Spleen (tissue), 11 donors: Measurements from ENCODE around the gene CCNQ. TPM values are rescaled to one million over a fixed set of nuclear protein-coding genes. Genes with fewer than 3 reads are reported as not detected.

Source experiments
- DNase-seq: peaks from one replicate; pipeline ENCODE4 v3.0.0-alpha.2; 2020
- H3K27ac ChIP-seq, 8 donors: fragments of 200-600 bp; sonication (generic) in 7 of 8; 1 replicate in 4 of 8; 2 replicates in 4 of 8; pipeline versions ENCODE4 v1.5.0 to v1.8.0; 2016 to 2021; ENCODE audit warnings: inconsistent platforms in 4 of 8, mild to moderate bottlenecking in 4 of 8, moderate library complexity in 1 of 8
- H3K27me3 ChIP-seq, 7 donors: fragments of 200-600 bp; sonication (generic) in 6 of 7; replicated peaks in 1 of 7; 1 replicate in 4 of 7; 2 replicates in 3 of 7; pipeline versions ENCODE4 v1.5.0 to v1.8.0; 2016 to 2021; ENCODE audit warnings: inconsistent platforms in 3 of 7, mild to moderate bottlenecking in 1 of 7
- H3K36me3 ChIP-seq, 6 donors: fragments of 200-600 bp; sonication (generic) in 5 of 6; 1 replicate in 4 of 6; 2 replicates in 2 of 6; pipeline versions ENCODE4 v1.5.0 to v1.8.0; 2016 to 2021; ENCODE audit warnings: inconsistent platforms in 2 of 6
- H3K4me1 ChIP-seq, 6 donors: fragments of 200-600 bp; sonication (generic) in 5 of 6; 1 replicate in 3 of 6; 2 replicates in 3 of 6; pipeline versions ENCODE4 v1.5.0 to v1.8.0; 2016 to 2021; ENCODE audit warnings: inconsistent platforms in 3 of 6
- H3K4me3 ChIP-seq, 8 donors: fragments of 200-600 bp; sonication (generic) in 7 of 8; 1 replicate in 4 of 8; 2 replicates in 4 of 8; pipeline versions ENCODE4 v1.5.0 to v1.8.0; 2016 to 2021; ENCODE audit warnings: inconsistent platforms in 4 of 8, mild to moderate bottlenecking in 4 of 8, moderate library complexity in 2 of 8
- H3K9me3 ChIP-seq, 8 donors: fragments of 200-600 bp; sonication (generic) in 7 of 8; 1 replicate in 4 of 8; 2 replicates in 4 of 8; pipeline versions ENCODE4 v1.5.0 to v1.8.0; 2016 to 2021; ENCODE audit warnings: inconsistent platforms in 4 of 8
- CTCF ChIP-seq, 11 experiments: fragments of 200-600 bp in 7 of 11; fragments of 450-650 bp in 4 of 11; sonication (generic) in 4 of 11; IDR thresholded peaks in 8 of 11; conservative IDR thresholded peaks in 3 of 11; 1 replicate in 7 of 11; 2 replicates in 4 of 11; pipeline versions ENCODE4 v1.4.0 to v1.8.0; 2016 to 2021; ENCODE audit warnings: antibody characterized with exemption in 11 of 11, inconsistent platforms in 4 of 11, mild to moderate bottlenecking in 1 of 11
- POLR2A ChIP-seq, 3 donors: fragments of 450-650 bp; IDR thresholded peaks; one replicate each; pipeline ENCODE4 v1.5.1; 2017; ENCODE audit warnings: antibody characterized with exemption in 3 of 3, mild to moderate bottlenecking in 1 of 3
- POLR2AphosphoS5 ChIP-seq, 3 donors: sonication (generic); formaldehyde crosslinking; IDR thresholded peaks; one replicate each; pipeline ENCODE4 v1.5.1; 2017; ENCODE audit warnings: antibody characterized with exemption in 3 of 3
- WGBS, 5 donors: extraction: QIAGEN DNeasy Blood & Tissue Kit in 3 of 5; methylation state at CpG; one replicate each; pipeline versions ENCODE4 v1.1.5 to v1.1.7; 2013 to 2018; 5-methylcytosine and 5-hydroxymethylcytosine counted together
- intact Hi-C: fragments of 100-400 bp; cut with DNase I; formaldehyde crosslinking; loops from one replicate; pipeline ENCODE4 v1.15.0; 2023; ENCODE audit warnings: low total_unique reads
- polyA plus RNA-seq, 3 donors: library from polyadenylated mRNA; stranded (reverse); fragments of 200-250 nt; gene quantifications; one replicate each; pipeline ENCODE4 v1.2.1, GENCODE V29; 2013
- total RNA-seq, 7 donors: library from RNA; depleted of rRNA in 3 of 7; stranded (reverse); fragments of >200 nt in 3 of 7; fragmentation: NEBNext Ultra II Directional in 4 of 7; extraction: Animal tissue kit (Norgen Biotek cat#: 25700) in 4 of 7; gene quantifications; one replicate each; pipeline versions ENCODE4 v1.1.0 to v1.2.1, GENCODE V29; 2016 to 2021
- donor health status: healthy with polysubstance abuse.
- donor health status: DM: no; HTN: no; CAD: no; lungs with moderate emphysema.
- donor health status: DM: no; HTN: no; CAD: no.
- donor health status: Bipolar disorder and iron deficiency.
- donor health status: healthy.
- donor health status: DM: no; HTN: no; CAD: no.
- donor health status: DM: yes; HTN: yes; CAD: no.

The CCNQ gene
- total and polyA plus RNA-seq, 10 donors = 17.5 to 67.3 (median 26.5) TPM

- Histone ChIP-seq H3K27me3 (no peaks in the 10 kb centered on the region), H3K9me3 (no peaks in the 10 kb centered on the region), H3K4me3 (peak overlapping the region in 1 of 8 donors; percentile 94), H3K36me3 (peaks cover 0 to 49% (median 26%) of the 10 kb centered on the region in 6 donors), H3K27ac (peak overlapping the region in 1 of 8 donors; percentile 87), H3K4me1 (peaks cover 6 to 57% (median 35%) of the 10 kb centered on the region in 6 donors)
- intact Hi-C loops = no loop called here
- DNase-seq = peak; percentile 53
- no peak for TF ChIP-seq CTCF (IDR thresholded peaks at IDR 0.05 in 8 of 11, conservative IDR thresholded peaks at IDR 0.05 in 3 of 11)
- TF ChIP-seq POLR2AphosphoS5 (IDR thresholded peaks at IDR 0.05) = no peak
- 88 to 92% (median 90%) methylated on average over 14 to 21 of the region's 21 CpGs for WGBS, 5 donors
Measured at GRCh38 chrX:153595859-153596857, 2.8 kb downstream of the CCNQ start.

GRCh38 chrX:153595387-153595786 lies 3.6 kb downstream of the CCNQ start:
- TF ChIP-seq POLR2AphosphoS5 (IDR thresholded peaks at IDR 0.05) = no peak
- no peak for TF ChIP-seq POLR2A (IDR thresholded peaks at IDR 0.05)
- no peak for TF ChIP-seq CTCF (IDR thresholded peaks at IDR 0.05 in 8 of 11, conservative IDR thresholded peaks at IDR 0.05 in 3 of 11)
- DNase-seq = peak; percentile 54
- H3K4me1 ChIP-seq = peaks cover 5 to 55% (median 30%) of the 10 kb centered on the region in 6 donors
- H3K27me3 ChIP-seq = no peaks in the 10 kb centered on the region
- 87 to 97% (median 96%) methylated on average over 7 to 11 of the region's 11 CpGs for WGBS, 5 donors
- H3K36me3 ChIP-seq = peaks cover 0 to 56% (median 26%) of the 10 kb centered on the region in 6 donors
- H3K27ac ChIP-seq = no peak overlapping the region
- intact Hi-C loops = no loop called here
- H3K4me3 ChIP-seq = no peak overlapping the region
- H3K9me3 ChIP-seq = no peaks in the 10 kb centered on the region

- no peak for TF ChIP-seq POLR2AphosphoS5 (IDR thresholded peaks at IDR 0.05)
- no peak for TF ChIP-seq CTCF (IDR thresholded peaks at IDR 0.05 in 8 of 11, conservative IDR thresholded peaks at IDR 0.05 in 3 of 11)
- TF ChIP-seq POLR2A (IDR thresholded peaks at IDR 0.05) = no peak
- intact Hi-C loops = no loop called here
- H3K27me3 ChIP-seq = no peaks in the 10 kb centered on the region
- H3K4me3 ChIP-seq = no peak overlapping the region
- H3K9me3 ChIP-seq = no peaks in the 10 kb centered on the region
- H3K4me1 ChIP-seq = peaks cover 0 to 47% (median 22%) of the 10 kb centered on the region in 6 donors
- WGBS, 5 donors = 82 to 93% (median 92%) methylated on average over 17 to 22 of the region's 22 CpGs
- peaks cover 0 to 70% (median 35%) of the 10 kb centered on the region in 6 donors for H3K36me3 ChIP-seq
- H3K27ac ChIP-seq = no peak overlapping the region
- peak; percentile 51 for DNase-seq
Measured at GRCh38 chrX:153593811-153594500, 5.0 kb downstream of the CCNQ start.
